Activated CD4-positive, alpha-beta T cell treated with anti-CD3 and anti-CD28 coated beads for 24 hours (primary cell): ENCODE data around the gene EP300.
"Not testable (repeated sequence)": the region's sequence is repeated elsewhere in the genome, so short reads cannot be mapped to it uniquely, and the experiment has no call there.

Experiments used
- DNase-seq, 2 donors: peaks; one replicate each; pipeline ENCODE4 v3.0.0-alpha.2; 2020; ENCODE audit warnings: low read depth in 2 of 2

Gene EP300

GRCh38 chr22:41085842-41086241, 6.5 kb upstream of the EP300 start:
- no peak for DNase-seq

- peak; percentile 99 for DNase-seq
Observed at GRCh38 chr22:41091132-41092022, 1.0 kb upstream of the EP300 start.

DNA sequence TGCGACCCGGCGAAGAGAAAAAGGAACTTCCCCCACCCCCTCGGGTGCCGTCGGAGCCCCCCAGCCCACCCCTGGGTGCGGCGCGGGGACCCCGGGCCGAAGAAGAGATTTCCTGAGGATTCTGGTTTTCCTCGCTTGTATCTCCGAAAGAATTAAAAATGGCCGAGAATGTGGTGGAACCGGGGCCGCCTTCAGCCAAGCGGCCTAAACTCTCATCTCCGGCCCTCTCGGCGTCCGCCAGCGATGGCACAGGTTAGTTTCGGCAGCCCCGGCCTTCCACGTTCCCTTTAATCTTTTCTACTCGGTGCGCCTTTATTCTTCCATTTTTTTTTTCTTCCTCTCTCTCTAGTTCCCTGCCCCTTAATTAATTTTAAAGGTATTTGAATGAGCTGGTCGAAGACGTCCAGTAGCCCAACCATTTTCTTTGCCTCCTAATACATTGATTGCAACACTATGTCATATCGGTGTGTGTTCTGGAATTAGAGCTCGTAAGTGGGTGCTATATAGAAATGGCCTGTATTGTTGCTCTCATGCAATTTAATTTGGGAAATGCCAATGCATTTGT, 537 bp downstream of the EP300 start:
- no peak for DNase-seq

- no peak for DNase-seq
Observed at GRCh38 chr22:41094041-41094593, 1.7 kb downstream of the EP300 start.

GRCh38 chr22:41096391-41096790, 4.0 kb downstream of the EP300 start:
- no peak for DNase-seq

DNA sequence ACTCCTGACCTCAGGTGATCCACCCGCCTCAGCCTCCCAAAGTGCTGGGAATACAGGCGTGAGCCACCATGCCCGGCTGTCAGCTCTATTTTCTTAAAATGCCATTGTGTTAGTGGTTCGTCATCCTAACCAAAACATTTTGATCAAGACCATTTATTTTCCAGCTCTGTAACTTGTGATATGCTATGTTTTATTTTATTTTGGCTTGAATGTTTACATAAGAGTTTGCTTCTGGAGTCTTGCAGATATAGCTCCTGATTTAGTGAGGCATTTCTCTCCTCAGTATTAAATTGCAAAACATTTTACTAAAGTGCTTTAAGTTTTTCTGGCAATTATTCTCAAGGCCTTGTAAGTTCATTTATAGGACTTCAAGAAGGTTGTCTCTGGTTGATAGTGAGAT, 4.4 kb downstream of the EP300 start:
- no peak for DNase-seq

- DNase-seq = no peak
Observed at GRCh38 chr22:41099036-41099435, 6.6 kb downstream of the EP300 start.

DNA sequence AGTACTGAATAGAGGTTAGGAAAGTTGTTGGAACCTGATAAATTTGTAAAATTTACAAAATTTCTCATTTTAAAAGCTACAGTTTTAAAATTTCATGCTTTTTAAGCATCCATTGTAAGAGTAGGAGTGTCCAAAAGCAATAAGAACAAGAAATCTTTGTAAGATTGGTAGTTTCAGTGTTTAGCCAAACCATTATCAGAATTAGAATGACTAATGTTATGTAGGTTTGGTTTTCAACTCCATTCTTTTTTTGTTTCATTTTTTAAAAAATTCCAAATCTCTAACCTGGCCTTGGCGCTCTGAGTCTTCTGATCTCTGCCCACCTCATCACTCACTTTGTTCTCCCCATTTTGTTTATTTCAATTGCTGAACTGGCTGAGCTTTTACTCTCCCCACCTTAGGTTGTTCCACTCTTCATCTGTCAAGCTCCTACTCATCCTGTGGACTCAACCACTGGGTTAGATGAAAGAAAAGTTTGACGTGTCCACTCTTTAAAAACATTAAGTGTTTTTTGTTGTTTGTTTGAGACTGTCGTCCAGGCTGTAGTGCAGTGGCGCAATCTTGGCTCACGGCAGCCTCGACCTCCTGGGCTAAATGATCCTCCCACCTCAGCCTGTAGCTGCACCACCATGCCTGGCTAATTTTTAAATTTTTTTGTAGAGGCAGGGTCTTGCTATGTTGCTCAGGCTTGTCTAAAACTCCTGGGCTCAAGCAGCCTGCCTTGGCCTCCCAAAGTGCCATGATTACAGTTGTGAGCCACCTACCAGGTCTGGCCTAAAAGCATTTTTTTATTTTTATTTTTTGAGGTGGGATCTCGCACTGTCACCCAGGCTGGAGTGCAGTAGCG, 14.0 kb downstream of the EP300 start:
- DNase-seq = no peak

- not testable (repeated sequence) for DNase-seq
Observed at GRCh38 chr22:41106969-41107325, 14.6 kb downstream of the EP300 start.

GRCh38 chr22:41110968-41111367, 18.6 kb downstream of the EP300 start:
- DNase-seq = no peak

DNA sequence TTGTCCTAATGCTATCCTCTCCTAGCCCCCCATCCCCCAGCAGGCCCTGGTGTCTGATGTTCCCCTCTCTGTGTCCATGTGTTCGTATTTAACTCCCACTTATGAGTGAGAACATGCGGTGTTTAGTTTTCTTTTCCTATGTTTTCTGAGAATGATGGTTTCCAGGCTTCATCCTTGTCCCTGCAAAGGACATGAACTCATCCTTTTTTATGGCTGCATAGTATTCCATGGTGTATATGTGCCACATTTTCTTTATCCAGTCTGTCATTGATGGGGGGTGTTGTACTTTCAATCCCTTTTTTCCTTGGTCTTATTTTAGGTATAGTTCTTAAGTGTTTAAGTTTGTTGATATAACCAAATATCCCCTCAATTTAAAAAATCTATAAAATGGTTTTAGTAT, 23.9 kb downstream of the EP300 start:
- no peak for DNase-seq

- DNase-seq = no peak
Observed at GRCh38 chr22:41117127-41117965, 25.0 kb downstream of the EP300 start.

- no peak for DNase-seq
Observed at GRCh38 chr22:41123151-41123550, 30.8 kb downstream of the EP300 start.

DNA sequence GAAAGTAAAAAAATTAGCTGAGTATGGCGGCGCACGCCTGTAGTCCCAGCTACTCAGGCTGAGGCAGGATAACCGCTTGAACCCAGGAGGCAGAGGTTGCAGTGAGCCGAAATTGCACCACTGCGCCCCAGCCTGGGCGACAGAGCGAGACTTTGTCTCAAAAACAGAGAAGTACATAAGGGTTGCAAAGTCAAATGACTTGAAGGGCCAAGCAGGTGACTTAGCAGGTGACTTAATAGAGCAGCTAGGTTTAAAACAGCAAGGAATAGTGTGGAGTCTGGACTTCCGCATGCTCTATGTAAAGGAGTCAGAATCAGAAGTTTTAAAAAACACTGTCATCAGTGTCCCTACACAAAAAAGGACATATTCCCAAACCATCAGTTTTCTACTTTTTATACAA, 31.7 kb downstream of the EP300 start:
- DNase-seq = no peak

- DNase-seq = no peak
Observed at GRCh38 chr22:41127451-41127850, 35.1 kb downstream of the EP300 start.

DNA sequence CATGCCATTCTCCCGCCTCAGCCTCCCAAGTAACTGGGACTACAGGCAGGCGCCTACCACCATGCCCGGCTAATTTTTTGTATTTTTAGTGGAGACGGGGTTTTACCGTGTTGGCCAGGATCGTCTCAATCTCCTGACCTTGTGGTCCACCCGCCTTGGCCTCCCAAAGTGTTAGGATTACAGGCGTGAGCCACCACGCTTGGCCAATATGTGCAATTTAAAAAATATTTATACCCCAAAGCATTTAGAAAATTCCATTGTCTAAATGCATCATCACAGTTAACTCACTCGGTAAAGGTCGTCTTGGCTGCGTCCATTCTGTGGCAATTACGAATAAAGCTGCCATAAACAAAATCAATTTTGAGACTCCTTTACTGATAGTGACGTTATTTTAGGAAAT, 36.2 kb downstream of the EP300 start:
- DNase-seq = no peak

GRCh38 chr22:41132550-41132949, 40.2 kb downstream of the EP300 start:
- DNase-seq = no peak

- no peak for DNase-seq
Observed at GRCh38 chr22:41140365-41140957, 48.1 kb downstream of the EP300 start.

GRCh38 chr22:41145921-41146320, 53.5 kb downstream of the EP300 start:
- DNase-seq = not testable (repeated sequence)

DNA sequence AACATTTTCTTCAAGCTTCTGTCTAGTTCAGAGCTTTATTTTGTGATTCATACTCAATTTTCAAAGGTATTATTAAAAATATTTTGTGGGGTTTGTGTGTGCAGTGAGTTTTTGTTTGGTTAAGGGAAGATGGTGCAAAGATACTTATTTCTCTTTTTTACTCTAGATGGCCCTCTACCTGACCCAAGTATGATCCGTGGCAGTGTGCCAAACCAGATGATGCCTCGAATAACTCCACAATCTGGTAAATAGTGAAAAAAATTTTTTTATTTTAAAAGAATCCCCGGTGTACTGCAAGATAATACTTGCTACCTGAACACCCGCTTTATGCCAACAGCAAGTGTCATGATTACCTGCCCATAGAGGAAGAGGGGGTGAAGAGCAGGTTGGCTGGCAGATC, 54.2 kb downstream of the EP300 start:
- DNase-seq = no peak

DNA sequence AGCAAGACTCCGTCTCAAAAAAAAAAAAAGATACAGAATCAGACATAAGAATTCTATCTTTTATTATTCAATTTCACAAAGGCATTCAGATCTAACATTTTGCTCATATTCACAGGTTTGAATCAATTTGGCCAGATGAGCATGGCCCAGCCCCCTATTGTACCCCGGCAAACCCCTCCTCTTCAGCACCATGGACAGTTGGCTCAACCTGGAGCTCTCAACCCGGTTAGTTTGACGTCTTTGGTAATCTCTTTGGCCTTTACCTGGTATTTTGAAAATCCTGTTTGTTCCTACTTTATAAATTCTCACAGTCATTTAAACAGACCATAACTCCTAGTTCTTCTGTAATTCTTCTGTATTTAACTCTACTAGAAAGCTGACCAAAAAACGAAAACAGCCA, 55.3 kb downstream of the EP300 start:
- no peak for DNase-seq
